GM03348 (cell line): Measurements from ENCODE around the gene FPR2.
"Not testable (repeated sequence)": the region's sequence is repeated elsewhere in the genome, so short reads cannot be mapped to it uniquely, and the experiment has no call there.

Experiments used
- DNase-seq: peaks from one replicate; pipeline ENCODE4 v3.0.0; 2012; ENCODE audit warnings: low spot score

The FPR2 gene, protein sequence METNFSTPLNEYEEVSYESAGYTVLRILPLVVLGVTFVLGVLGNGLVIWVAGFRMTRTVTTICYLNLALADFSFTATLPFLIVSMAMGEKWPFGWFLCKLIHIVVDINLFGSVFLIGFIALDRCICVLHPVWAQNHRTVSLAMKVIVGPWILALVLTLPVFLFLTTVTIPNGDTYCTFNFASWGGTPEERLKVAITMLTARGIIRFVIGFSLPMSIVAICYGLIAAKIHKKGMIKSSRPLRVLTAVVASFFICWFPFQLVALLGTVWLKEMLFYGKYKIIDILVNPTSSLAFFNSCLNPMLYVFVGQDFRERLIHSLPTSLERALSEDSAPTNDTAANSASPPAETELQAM

DNA sequence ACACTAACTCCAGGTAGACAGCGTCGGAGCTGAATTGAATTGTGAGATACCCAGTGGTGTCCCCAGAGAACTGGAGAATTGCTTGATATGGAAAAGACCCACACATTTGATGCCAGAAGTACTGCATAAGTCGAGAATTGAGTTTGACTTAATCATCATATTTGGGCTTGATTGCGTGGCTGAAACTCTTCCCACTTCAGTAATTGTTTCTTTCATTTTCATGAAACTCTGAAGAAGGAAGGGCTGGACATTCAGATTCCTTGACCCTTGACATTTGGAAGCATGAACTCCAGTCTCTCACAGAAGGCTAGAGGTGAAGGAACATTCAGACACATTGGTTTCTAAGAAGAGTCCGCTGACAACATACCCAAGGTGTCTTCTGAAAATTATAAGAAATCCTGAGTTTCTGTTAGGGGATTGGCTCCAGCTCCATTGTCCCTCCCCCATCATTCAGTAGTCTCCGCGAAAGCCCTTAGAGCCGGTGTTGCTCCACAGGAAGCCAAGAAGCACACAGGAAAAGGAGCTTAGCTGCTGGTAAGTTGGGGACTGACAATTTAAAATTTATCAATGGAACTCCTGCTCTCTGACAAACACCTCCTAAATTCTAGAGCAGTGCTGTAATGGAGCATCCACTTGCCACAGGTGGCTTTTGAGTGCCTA lies at the start of gene FPR2:
Gene FPR2 (plus strand): TSS at position 484 of the 660 bp plus-strand sequence. CDS start 7,479 bp downstream, outside the sequence.
- no peak for DNase-seq

DNA sequence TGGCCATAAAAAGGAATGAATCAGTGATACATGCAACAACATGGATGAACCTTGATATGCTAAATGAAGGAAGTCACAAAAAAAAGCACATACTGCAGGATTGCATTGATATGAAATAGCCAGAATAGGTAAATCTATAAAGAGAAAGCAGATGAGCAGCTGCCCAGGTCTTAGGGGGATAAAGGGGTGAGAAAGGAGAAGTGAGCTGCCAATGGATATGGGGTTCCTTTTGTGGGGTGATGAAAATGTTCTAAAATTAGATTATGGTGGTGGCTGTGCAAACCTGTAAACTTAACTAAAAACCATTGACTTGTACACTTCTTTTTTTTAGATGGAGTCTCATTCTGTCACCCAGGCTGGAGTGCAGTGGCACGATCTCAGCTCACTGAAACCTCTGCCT lies 49.3 kb upstream of the FPR2 start:
- no peak for DNase-seq

DNA sequence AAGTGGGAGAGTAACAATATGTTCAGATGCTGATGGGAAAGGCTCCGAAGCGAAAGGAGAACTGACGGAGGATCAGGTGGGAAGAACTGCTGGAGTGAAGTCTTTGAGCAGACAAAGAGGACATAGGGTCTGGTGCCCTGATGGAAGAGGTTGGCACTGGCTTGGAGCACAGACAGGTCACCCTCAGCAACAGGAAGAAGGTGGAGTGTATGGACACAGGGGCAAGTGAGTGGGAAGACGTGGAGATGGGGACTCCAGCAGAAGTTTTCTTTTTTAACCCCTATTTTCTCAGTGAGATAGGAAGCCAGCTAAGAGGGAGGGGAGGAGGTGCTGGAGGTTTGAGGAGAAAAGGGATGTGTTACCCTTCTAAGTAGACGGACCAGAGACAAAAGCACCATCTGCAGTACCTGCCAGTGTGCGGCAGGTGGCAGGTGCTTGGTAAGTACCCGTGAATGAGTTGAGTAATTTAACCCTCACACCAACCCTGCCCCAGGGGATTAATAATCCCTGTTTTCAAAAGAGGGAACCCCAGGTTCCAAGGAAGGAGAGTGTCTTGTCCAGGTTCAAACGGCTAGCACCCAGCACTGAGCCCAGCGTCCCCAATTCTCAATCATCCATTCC lies 48.4 kb upstream of the FPR2 start:
- no peak for DNase-seq

DNA sequence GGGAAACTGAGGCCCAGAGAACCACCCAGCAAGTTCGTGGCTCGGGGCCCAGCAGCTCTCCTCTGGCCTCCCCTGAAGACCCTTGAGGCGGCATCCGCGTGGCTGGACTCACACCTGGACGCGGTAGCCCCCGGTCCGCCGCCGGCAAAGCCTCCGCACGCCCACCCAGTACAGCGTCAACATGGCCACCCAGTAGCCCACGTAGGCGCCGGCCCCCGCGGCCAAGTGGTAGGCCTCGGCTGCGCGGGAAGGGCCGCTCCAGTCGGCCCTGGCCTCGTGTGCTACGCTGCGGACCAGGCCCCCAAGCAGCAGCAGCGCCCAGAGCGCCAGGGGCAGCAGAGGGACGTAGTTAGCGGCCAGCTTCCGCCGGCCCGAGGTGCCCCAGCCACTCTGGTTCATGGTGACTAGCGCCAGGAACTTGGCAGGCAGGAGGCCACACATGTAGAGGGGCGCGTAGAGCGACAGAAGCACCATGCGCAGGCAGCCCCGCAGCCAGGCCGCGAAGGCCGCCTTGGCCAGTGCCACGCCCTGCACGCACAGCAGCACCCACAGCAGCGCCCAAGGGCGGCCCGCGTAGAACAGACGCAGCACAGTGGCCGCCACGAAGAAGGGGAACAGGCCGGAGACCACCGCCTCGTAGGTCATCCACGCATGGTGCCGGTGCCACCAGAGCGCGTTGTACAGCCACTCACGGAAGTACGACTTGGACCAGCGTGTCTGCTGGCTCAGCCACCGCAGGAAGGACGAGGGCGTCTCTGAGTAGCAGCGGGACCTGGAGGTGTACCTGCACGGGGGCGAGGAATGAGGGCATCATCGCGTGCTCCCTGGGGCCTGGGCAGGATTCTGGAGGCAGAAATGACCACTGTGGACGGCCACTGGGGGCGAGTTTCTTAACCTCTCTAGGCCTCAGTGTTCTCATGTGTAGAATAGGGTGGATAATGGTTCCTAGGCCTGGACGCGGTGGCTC lies 47.4 kb upstream of the FPR2 start:
- no peak for DNase-seq

DNA sequence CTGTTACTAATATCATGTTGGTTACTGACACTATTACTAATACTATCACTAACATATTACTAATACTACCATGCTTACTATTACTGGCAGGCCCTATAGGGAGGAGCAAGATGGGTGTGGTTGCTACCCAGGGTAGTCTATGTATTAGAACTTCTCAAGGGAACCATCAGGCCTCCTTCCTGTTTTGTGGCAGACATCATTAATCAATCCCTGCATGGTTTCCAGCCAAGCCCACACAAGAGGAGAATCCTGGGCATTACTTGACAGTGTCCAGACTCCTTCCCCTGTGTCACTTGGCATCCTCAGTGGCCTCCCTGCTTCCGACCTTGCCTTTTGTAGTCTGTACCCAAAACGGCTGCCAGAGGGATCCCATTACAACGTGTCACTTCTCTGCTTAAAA lies 46.1 kb upstream of the FPR2 start:
- no peak for DNase-seq

DNA sequence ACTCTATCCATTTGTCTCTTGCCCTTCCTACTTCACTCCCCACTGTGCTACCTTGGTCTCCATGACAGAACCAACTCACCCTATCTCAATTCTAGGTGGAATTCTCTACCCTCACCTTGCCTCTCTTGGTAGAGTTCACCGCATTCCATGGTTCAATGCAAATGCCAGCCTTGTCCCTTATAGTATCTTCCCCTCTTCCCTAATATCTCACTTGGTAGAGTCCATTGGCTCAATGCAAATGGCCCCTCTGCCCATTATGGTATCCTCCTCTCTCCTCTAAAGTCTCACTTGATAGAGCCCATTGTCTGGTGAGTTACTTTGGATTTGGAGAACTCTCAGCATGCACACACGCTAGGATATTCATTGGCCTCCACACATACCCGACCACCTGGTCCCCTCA lies 45.1 kb upstream of the FPR2 start:
- DNase-seq: no peak

DNA sequence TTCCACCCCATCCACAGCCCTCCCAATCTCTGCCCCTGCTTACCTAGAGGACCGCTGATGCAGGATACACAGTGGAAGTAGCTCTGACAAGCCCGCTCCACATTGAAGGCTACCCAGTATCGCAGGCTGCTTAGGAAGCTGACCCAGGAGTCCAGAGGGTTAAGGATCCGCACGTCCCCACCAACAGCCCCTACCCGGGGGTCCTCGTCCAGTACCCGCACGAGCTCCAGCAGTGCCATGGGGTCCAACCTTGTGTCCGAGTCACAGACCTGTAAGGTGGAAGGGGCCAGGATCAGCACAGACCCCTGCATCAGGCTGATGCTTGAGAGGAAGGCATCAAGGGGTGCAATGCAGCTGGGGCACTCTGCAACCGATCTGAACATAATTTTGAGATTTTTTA lies 44.1 kb upstream of the FPR2 start:
- DNase-seq: no peak

DNA sequence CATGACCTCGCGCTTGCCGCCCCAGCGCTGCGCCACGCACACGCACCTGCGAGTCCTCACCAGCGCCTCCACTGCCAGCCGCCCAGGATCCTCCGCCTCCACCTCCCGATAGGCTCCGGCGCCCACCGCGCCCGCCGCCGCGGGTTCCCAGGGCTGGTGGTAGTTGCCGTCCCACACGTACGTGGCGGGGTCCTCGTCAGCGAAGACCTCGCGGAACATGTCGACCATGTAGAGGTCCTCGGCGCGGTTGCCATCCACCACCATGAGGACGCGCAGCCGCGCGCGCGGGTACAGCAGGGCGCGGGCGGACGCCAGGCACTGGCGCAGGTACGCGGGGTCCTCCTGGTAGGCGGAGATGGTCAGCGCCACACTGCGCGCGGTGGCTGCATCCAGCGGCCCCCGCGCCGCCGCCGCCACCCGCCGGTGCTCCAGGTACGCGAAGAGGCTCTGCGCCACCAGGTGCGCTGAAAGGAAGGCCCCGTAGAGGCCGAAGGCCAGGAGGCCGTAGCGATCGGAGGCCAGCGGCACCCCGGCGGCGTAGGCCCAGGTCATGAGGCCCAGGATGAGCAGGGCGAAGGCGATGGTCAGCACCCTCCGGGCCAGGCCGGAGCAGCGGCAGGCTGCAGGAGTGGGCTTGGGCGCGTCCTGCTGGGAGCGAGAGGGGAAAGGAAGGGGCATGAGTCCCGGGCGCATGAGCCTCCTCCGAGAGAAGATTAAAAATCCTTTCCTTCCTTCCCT lies 41.6 kb upstream of the FPR2 start:
- DNase-seq: no peak

DNA sequence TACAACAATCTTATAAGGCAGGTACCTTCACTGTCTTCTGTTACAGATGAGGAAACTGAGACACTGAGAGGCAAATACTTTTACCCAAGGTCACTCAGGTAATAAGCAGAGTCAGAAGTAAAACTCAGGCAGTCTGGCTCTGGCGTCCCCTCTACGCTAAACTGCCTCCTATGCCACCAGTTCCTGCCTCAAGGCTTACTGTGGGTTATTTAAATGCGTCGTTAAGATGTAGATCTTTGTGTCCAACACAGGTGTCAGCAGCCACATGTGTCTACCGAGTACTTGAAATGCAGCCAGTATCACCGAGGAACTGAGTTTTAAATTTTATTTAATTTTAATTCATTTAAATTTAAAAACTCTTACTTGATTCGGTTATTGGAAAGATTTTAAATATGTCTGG lies 39.1 kb upstream of the FPR2 start:
- DNase-seq: no peak

DNA sequence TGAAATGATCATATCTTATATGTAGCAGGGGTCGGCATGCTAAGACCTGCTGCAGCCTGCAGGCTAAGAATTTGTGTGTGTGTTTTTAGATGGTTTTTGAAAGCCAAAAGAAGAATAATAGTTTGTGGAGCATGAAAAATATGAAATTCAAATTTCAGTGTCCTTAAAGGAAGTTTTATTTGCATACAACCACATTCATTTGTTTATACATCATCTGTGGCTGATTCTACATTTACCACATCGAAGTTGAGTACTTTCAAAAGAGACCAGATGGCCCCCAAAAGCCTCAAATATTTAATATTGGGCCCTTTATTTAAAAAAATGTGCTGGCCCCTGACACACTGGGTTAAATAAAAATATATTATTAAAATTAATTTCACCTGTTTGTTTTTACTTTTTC lies 38.5 kb upstream of the FPR2 start:
- DNase-seq: no peak

DNA sequence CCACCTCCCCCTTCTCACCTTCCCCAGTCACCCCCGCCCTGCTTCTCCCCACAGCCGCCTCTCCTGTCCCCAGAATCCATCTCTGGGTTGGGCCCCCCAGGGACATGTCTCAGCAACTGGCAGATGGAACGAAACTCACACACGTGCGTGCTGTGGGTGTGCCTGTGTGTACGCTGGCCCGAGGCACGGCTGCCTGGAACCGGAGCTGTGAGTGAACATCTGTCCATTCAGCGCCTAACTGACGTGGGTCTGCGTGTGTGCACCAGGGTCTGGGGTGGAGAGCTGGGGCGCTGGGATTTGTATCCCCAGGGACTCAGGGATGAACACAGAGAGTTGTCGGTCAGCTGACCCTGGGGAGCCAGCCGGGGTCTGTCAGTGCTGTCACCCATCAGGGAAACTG lies 36.4 kb upstream of the FPR2 start:
- no peak for DNase-seq

DNA sequence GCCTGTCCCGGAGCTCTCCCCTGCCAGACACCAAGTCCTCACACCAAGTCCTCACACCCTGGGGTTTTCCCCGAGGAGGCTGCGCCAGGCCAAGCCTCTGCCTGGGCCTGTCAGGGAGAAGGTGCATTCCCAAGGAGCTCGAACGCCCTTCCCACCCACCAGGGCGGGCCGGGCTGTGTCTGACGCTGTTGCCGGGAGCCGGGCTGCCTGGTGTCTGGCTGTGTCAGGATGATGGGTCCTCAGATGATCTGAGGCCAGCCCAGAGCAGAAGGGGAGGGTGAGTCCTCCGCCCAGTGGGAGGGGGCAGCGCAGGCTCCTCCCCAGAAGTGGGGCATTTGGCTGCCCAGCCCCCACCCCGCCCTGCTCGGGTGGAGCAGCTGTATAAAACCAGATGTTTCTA lies 34.9 kb upstream of the FPR2 start:
- DNase-seq: peak; percentile 90

DNA sequence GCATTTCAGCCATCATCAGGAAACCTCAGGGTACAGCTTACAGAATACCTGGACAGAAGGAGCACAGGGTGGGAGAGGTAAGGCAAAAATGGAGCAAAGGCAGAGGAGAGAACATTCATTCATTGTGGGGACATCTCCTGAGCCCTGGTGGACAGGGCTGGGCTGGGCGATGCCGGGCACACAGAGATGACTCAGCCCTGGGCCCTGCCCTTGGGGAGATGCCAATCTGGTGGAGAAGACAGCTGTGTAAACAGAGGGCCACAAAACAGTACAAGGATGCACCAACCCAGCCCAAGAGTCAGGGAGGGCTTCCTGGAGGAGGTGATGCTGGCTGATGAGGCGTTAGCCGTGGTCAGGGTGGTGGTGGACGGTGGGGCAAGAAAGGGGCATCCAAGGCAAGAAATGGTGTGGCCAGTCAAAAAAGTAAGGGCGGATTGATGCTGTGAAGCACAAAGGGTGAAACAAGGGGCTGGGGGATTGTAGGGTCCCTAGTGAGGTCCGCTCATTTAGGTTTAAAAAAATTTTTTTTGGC lies 33.6 kb upstream of the FPR2 start:
- DNase-seq: peak; percentile 68

DNA sequence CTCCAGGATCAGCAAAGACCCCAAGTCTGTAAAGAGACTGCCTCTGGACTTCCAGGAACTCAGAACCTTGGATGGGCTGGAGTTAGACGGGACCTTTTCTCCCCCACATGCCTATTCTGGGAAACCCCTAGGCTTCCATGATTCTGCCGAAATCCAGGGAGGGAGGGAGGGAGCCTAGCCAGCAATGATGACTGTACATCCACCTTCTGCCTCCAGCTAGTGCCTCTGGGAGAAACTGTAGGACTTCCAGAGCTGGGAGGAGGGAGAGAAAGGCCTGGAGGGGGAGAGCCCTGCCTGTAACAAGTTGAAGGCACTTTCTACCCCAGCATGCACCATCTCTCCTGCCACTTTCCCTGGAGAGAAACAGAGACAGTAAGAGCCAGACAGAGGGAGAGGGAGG lies 31.2 kb upstream of the FPR2 start:
- peak; percentile 59 for DNase-seq

DNA sequence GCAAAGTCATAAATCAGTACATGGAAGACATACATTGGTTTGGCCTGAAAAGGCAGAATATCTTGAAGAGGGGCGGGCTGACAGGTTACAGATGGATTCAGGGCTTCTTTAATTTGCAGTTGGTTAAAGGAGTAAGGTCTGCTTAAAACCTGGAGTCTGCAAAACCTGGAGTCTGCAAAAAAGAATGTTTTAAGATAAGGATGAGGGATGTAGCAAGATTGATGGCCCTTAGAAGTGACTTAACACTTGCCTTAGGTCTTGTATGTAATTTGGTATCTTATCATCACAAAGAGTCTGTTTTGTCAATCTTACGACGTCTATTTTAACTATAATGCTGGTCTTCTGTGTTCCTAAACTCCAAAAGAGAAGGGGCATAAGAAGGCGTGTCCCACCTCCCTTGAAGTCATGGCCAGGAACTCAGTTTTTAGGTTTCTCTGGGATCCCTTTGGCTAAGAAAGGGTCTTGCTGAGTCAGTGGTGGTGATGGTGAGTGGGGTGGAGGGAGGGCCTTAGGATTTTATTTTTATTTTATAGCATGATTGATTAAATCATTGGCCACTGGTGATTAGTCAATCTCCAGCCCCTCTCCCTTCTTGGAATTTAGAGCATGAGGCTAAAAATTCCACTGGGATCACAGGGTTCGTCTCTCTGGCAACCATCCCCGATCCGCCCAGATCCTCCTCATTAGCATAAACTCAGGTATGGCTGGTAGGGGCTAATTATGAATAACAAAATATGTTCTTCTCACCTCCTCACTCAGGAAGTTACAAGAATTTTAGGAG lies 27.0 kb upstream of the FPR2 start:
- DNase-seq: no peak

DNA sequence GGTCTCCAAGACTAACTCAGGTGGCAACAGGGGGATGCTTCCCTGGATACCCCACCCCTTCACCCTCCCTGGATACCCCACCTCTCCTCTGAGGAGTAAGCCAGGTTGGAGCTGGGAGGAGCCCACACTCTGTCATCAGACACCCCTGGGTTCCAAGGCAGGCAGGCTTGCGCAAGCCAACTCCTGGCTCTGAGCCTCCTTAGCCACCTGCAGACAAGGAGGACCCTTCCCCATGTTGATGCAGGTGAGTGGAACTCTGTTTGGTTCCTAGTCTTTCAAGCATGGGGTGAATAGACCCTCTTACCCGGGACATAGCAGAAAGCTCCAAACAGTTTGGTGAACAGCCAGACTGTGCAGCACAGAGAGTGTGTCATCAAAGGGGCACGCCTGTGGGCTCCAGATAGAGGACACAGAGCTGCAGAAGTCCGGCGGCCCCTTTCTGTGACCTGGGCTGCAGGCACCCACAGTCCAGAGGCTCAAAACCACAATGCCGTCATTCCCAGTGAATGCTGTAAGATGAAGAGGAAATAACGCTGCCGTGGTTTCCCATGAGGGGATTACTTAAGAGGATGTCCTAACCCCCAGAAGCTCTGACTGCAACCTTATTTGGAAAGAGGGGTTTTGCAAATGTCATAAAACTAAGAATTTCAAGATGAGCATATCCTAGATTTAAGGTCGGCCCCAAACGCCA lies 25.1 kb upstream of the FPR2 start:
- no peak for DNase-seq

DNA sequence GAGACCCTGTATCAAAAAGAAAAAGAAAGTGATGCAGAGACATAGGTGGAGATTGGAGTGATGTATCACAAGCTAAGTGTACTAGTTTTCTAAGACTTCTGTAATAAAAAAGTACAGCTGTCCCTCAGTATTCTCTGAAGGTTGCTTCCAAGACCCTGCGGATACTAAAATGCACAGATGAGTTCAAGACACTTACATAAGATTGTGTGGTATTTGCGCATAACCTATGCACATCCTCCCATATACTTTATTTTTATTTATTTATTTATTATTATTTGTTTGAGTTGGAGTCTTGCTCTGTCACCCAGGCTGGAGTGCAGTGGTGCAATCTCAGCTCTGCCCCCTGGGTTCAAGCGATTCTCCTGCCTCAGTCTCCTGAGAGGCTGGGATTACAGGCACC lies 23.6 kb upstream of the FPR2 start:
- no peak for DNase-seq

DNA sequence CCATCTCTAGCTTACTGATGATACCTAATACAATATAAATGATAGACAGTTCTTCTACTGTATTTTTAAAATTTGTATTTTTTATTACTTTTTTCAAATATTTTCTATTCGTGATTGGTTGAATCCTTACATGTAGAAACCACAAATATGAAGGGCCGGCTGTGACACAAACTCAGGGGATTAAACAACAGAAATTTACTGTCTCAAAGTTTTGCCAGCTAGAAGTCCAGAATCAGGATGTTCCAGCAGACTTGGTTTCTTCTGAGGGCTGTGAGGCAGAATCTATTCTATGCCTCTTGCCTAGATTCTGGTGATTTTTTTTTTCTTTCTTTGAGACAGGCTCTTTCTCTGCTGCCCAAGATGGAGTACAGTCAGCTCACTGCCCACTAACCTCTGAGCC lies 23.1 kb upstream of the FPR2 start:
- no peak for DNase-seq

DNA sequence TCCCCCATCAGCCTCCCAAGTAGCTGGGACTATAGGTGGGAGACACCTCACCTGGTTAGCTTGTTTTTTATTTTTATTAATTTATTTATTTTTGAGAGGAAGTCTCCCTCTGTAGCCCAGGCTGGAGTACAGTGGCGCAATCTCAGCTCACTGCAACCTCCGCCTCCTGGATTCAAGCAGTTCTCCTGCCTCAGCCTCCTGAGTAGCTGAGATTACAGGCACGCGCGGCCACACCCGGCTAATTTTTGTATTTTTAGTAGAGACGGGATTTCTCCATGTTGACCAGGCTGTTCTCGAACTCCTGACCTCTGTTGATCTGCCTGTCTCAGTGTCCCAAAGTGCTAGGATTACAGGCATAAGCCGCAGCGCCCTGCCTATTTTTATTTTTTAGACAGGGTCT lies 22.5 kb upstream of the FPR2 start:
- not testable (repeated sequence) for DNase-seq
